NT2/D1 (cell line): ENCODE results near the gene MYH2.

Experiments
- DNase-seq: peaks from one replicate; pipeline ENCODE4 v3.0.0-alpha.2; 2011; ENCODE audit warnings: low read depth, low spot score
- H3K27me3 ChIP-seq: 2 replicates; pipeline ENCODE4 v1.6.0; 2011; ENCODE audit warnings: mild to moderate bottlenecking; ENCODE audit not compliant: insufficient read length, insufficient read depth
- H3K36me3 ChIP-seq: 2 replicates; pipeline ENCODE4 v1.6.1; 2011; ENCODE audit warnings: mild to moderate bottlenecking, low read length, mixed read lengths; ENCODE audit not compliant: insufficient read depth, insufficient read length
- H3K4me1 ChIP-seq: 2 replicates; pipeline ENCODE4 v1.5.1; 2011; ENCODE audit not compliant: insufficient read depth, insufficient read length
- H3K4me3 ChIP-seq: 2 replicates; pipeline ENCODE4 v1.5.1; 2011; ENCODE audit warnings: low read depth; ENCODE audit not compliant: insufficient read length
- H3K9ac ChIP-seq: 2 replicates; pipeline ENCODE4 v1.6.0; 2011; ENCODE audit warnings: low read depth; ENCODE audit not compliant: insufficient read length
- H3K9me3 ChIP-seq: 2 replicates; pipeline ENCODE4 v1.5.1; 2011; ENCODE audit warnings: mild to moderate bottlenecking, low read length; ENCODE audit not compliant: insufficient read depth
- SUZ12 ChIP-seq: IDR thresholded peaks from 2 replicates; pipeline ENCODE4 v1.6.1; 2011; ENCODE audit not compliant: insufficient read length, insufficient read depth; ENCODE audit errors: extremely low read depth
- YY1 ChIP-seq: IDR thresholded peaks from 2 replicates; pipeline ENCODE4 v1.6.1; 2011; ENCODE audit not compliant: insufficient read length, insufficient read depth
- ZNF274 ChIP-seq: IDR thresholded peaks from 2 replicates; pipeline ENCODE4 v1.6.1; 2011; ENCODE audit warnings: mild to moderate bottlenecking, low read depth, low read length

The MYH2 gene

GRCh38 chr17:10516065-10516464 lies 33.4 kb downstream of the MYH2 start:
- no peak for DNase-seq
- no peaks in the 10 kb centered on the region for H3K36me3 ChIP-seq
- H3K27me3 ChIP-seq: no peaks in the 10 kb centered on the region
- H3K9ac ChIP-seq: no peak overlapping the region
- no peaks in the 10 kb centered on the region for H3K9me3 ChIP-seq
- no peaks in the 10 kb centered on the region for H3K4me1 ChIP-seq
- no peak for TF ChIP-seq YY1
- no peak for TF ChIP-seq SUZ12
- TF ChIP-seq ZNF274: no peak
- H3K4me3 ChIP-seq: no peak overlapping the region

- no peaks in the 10 kb centered on the region for H3K27me3 ChIP-seq
- no peak for DNase-seq
- no peak overlapping the region for H3K4me3 ChIP-seq
- H3K36me3 ChIP-seq: no peaks in the 10 kb centered on the region
- H3K4me1 ChIP-seq: no peaks in the 10 kb centered on the region
- no peaks in the 10 kb centered on the region for H3K9me3 ChIP-seq
- TF ChIP-seq SUZ12 (no peak), YY1 (no peak), ZNF274 (no peak)
- no peak overlapping the region for H3K9ac ChIP-seq
Observed at GRCh38 chr17:10513299-10514067, 36.0 kb downstream of the MYH2 start.

GRCh38 chr17:10512856-10513255 lies 36.6 kb downstream of the MYH2 start:
- H3K4me1 ChIP-seq: no peaks in the 10 kb centered on the region
- no peaks in the 10 kb centered on the region for H3K9me3 ChIP-seq
- no peak for TF ChIP-seq SUZ12
- TF ChIP-seq YY1: no peak
- TF ChIP-seq ZNF274: no peak
- no peaks in the 10 kb centered on the region for H3K27me3 ChIP-seq
- no peak overlapping the region for H3K9ac ChIP-seq
- DNase-seq: no peak
- no peak overlapping the region for H3K4me3 ChIP-seq
- H3K36me3 ChIP-seq: no peaks in the 10 kb centered on the region

- Histone ChIP-seq H3K4me1 (no peaks in the 10 kb centered on the region), H3K36me3 (no peaks in the 10 kb centered on the region), H3K4me3 (no peak overlapping the region), H3K27me3 (no peaks in the 10 kb centered on the region), H3K9me3 (no peaks in the 10 kb centered on the region), H3K9ac (no peak overlapping the region)
- DNase-seq: no peak
- no peak for TF ChIP-seq ZNF274
Observed at GRCh38 chr17:10499950-10500349, 49.5 kb downstream of the MYH2 start.

- no peak overlapping the region for H3K9ac ChIP-seq
- H3K4me3 ChIP-seq: no peak overlapping the region
- H3K27me3 ChIP-seq: no peaks in the 10 kb centered on the region
- H3K4me1 ChIP-seq: no peaks in the 10 kb centered on the region
- no peak for DNase-seq
- no peaks in the 10 kb centered on the region for H3K36me3 ChIP-seq
- TF ChIP-seq ZNF274 (no peak), YY1 (no peak), SUZ12 (no peak)
- peaks cover 4% of the 10 kb centered on the region; the same call in 1 of the 2 replicates for H3K9me3 ChIP-seq
Observed at GRCh38 chr17:10492004-10492403, 57.5 kb downstream of the MYH2 start.

- no peak for TF ChIP-seq YY1
- H3K9ac ChIP-seq: no peak overlapping the region
- H3K36me3 ChIP-seq: no peaks in the 10 kb centered on the region
- H3K4me3 ChIP-seq: no peak overlapping the region
- no peaks in the 10 kb centered on the region for H3K27me3 ChIP-seq
- H3K4me1 ChIP-seq: no peaks in the 10 kb centered on the region
- peaks cover 16% of the 10 kb centered on the region; the same call in 1 of the 2 replicates for H3K9me3 ChIP-seq
- no peak for DNase-seq
Observed at GRCh38 chr17:10482252-10482651, 67.2 kb downstream of the MYH2 start.

- TF ChIP-seq SUZ12 (no peak), YY1 (no peak), ZNF274 (no peak)
- Histone ChIP-seq H3K36me3 (no peaks in the 10 kb centered on the region), H3K4me3 (no peak overlapping the region), H3K4me1 (no peaks in the 10 kb centered on the region), H3K9ac (no peak overlapping the region), H3K27me3 (no peaks in the 10 kb centered on the region), H3K9me3 (peaks cover 12% of the 10 kb centered on the region; the same call in 1 of the 2 replicates)
- DNase-seq: no peak
Observed at GRCh38 chr17:10477701-10478100, 71.8 kb downstream of the MYH2 start.

- no peak for DNase-seq
- Histone ChIP-seq H3K36me3 (no peaks in the 10 kb centered on the region), H3K9ac (no peak overlapping the region), H3K27me3 (no peaks in the 10 kb centered on the region), H3K4me1 (no peaks in the 10 kb centered on the region), H3K4me3 (no peak overlapping the region), H3K9me3 (no peaks in the 10 kb centered on the region)
- TF ChIP-seq SUZ12: no peak
Observed at GRCh38 chr17:10474536-10474935, 74.9 kb downstream of the MYH2 start.
